NCI-H2029 treated with DMSO at 0.1 percent for 48 hours (cell line): Measurements from ENCODE around the gene PREX1.

Experiments used
- DNase-seq: peaks from one replicate; lab custom pipeline; 2025; lab: John Stamatoyannopoulos, UW

The PREX1 gene

DNA sequence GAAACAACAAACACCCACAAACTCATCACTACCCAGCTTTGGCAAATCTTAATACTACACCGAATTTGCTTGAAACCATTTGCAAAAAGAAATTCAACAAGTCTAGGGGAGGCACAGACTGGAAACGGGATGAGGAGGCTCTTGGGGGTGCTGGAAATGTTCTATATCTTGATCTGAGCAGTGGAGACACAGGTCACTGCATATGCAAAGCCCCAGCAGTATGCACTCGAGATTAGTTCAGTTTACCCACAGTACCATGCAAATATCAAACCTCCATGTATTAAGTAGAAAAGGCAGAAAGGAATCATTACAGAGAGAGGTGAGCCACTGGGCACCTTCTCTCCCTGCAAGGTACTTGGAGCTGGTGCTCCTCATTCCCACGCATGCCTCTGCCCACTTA is 75.9 kb downstream of the PREX1 start:
- DNase-seq: no peak

DNA sequence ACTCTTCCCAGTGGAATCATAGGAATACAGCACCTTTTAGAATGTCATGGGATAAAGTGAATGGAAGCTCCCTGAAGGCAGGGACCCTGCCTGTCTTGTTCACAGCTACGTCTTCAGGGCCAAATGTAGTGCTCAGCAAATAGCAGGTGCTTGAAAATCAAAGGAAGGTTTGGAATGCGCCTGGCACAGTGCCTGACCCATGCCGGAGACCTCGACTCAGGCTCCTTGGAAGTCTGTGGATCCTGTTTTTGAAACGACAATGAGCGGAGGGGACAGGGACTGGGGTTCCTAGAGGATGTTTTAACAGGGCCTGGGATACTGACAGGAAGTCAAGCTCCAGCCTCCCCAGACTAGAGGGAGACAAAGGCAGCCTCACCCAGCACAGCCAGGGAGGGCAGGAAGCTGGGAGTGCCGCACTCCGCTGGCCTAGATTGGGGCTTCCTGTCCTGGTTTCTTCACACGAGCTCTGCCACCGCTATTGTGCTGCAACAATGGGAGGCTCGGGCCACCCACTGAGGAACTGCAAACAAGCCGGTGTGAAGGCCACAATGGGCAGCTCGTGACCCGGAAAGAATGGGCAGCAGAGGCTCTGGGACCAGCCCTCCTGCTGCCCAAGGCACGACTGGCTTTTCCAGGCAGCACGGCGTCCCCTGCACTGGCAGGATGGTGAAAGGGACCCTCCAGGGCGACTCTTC is 76.7 kb downstream of the PREX1 start:
- DNase-seq: no peak

DNA sequence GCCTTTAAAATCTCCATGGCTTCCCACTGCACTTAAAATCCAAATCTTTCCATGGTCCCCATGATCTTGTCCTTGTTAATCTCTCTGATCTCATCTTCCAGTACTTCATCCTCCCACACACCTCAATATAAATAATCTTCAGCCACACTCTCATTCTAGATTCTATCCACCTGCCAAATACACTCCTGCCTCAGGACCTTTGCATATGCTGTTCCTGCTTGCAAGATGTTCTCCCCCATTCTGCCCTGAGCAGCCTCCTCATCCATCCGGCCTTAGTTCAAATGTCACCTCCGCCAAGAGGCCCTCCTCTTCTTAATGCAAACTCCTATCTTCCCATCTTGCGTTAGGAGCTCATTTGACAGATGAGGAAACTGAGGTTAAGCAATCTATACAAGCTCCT is 77.4 kb downstream of the PREX1 start:
- DNase-seq: no peak

- no peak for DNase-seq
Observed at GRCh38 chr20:48749437-48749836, 78.4 kb downstream of the PREX1 start.

- DNase-seq: no peak
Observed at GRCh38 chr20:48748556-48748955, 79.2 kb downstream of the PREX1 start.

GRCh38 chr20:48747840-48748414 is 79.9 kb downstream of the PREX1 start:
- no peak for DNase-seq

GRCh38 chr20:48745330-48745729 is 82.5 kb downstream of the PREX1 start:
- DNase-seq: no peak

DNA sequence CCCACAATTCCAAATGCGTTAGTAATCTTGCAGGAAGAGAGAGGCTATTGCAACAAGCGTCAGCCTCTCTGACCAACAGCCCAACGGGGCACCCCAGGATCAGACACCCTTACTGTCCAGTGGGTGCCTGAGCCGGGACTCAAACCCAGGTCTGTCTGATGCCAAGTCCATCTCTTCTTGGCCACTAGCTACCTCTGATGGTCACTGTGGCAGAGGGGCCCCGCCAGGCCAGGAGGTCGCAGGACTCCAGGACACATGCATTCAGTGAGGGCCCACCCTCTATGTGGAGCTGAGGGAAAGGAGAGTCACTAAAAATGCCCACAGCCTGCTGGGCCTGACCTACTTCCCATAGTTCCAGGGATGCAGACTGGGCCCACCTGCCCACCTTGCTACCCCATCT is 83.3 kb downstream of the PREX1 start:
- DNase-seq: no peak

DNA sequence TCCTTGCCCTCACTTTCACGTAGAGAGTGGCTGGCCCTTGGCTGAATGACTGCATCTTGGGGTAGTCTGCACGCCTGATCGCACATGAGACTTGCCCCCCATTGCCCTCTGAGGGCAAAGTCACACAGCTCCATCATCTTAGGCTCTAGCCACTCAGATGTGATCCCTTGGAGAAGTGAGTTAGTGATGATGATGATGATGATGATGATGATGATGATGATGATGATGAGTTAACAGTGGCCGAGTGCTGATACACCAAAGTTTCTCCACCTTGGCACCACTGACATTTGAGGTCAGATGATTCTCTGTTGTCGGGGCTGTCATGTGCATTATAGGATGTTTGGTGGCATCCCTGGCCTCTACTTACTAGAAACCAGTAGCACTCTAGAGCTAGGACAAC is 84.0 kb downstream of the PREX1 start:
- DNase-seq: no peak

GRCh38 chr20:48742912-48743680 is 84.7 kb downstream of the PREX1 start:
- no peak for DNase-seq

DNA sequence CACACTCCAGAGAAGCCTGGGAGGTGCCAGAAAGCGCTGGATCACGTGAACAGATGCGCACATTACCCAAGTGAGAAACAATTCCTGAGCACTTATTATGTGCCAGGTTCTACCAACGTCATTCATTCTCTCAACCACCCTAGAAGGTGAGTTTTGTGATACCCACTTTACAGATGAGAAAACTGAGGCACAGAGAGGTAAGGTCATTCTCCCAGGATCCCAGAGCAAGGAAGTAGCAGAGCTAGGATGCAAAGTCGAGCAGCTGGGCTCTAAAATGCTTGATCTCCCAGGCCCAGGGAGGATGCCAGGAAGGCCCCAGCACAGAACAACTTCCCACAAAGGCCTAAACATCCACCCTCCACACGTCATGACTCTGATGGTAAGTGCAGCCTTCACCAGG is 85.6 kb downstream of the PREX1 start:
- no peak for DNase-seq

DNA sequence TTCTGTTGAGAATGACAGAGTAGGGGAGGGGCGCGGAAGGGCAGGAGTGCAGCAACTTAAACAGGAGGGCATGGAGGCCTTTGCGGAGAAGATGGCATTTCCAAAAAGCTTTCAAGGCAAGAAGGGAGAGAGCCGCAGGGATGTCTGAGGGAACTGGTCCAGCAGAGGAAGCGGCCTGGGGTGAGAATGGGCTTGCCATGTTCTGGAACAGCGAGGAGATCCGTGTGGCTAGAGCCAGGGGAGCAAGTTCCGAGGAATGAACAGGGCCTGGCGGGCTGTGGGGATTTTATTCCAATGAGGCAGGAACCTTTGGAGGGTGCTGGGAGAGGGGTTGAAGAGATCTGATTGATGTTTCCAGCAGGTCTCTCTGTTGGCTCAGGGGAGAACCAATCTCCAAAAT is 86.1 kb downstream of the PREX1 start:
- no peak for DNase-seq

DNA sequence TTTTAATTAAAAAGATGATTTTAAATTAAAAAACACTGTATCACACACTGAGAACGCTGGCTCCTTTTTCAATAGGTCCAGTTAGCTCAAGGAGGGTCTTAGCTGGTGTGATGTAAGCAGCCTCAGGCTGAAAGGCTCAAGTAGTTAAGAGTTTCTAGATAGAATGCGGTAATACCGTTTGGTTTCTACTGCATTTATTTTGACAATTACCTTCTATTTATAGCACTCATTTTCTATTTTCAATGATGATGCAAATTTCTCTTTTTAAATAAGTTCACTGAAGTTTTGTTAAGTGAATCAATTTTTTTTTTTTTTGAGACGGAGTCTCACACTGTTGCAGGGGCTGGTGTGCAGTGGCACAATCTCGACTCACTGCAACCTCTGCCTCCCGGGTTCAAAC is 87.1 kb downstream of the PREX1 start:
- DNase-seq: no peak

- DNase-seq: no peak
Observed at GRCh38 chr20:48740292-48740649, 87.5 kb downstream of the PREX1 start.

DNA sequence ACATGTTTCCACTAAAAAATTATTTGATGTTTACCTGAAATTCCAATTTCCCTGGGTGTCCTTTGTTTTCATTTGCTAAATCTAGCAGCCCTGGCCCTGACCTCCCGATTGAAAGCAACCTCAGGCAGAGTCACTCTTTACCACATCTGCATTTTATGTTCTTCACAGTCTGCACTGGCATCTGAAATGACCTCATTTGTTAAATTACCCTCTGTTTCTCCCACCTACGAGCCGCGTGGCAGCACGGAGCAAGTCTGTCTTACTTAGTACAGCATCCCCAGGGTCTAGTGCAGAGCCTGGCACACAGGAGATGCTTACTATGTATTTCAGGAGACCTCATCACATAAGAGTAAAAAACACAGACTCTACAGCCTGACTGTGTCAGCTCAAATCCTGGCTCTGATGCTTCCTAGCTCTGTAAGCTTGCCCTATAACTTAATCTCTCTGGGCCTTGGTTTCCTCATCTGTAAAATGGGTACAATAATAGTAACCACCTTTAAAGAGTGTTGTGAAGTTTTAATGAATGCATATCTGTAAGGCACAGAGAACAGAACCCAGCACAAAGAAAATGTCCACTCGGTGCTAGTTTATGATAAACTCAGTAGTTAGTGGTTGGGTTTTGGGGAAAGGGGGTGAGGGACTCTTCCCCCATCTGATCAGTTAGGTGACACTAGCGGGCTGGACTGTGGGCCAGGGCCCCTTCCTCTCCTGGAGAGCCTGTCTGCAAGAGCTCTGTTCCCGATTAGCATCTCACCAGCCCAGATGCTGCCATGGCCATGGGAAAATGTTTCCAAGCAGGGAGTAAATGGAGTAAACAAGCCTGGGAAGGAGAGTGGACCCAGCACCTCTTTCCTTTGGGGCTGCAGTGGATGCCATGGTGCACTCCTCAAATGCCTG is 88.2 kb downstream of the PREX1 start:
- no peak for DNase-seq

DNA sequence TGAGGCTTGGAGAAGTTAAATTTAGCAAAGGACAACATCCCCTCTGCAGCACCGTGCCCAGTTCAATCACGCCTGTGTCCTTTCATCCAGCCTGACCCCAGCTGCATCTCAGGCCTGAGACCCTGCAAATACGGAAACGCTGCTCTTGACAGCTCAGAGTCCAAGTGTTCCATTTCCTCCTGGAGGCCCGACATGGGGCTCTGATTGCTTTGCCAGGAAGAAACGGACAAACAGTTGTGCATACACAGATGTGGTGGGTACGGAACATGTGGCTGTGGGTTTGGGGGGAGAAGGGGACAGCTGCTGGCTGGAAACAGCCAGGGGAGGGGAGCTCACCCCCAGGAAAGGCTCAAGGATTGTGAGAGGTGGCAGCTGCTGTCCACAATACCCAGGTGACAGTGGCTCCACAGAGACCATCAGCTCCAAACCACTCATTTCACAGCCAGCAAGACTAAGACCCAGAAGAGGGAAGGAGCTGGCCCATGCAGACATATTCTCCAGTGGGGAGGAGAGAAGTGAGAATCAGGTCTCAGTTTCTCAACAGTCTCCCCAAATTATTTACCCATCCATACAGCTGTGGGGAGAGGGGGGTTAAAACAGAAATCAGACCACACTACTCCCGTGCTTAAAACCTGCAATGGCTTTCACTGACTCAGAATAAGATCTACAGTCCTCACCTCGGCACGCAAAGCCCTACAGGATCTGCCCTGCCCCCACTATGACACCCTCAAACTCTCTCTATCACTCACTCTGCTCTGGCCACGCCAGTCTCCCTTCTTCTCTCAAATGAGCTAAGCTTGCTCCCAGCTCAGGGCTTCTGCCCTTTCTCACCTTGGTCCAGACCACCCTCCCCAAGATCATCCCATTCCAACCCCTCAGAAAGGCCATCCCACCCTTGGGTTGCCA is 89.1 kb downstream of the PREX1 start:
- no peak for DNase-seq

- no peak for DNase-seq
Observed at GRCh38 chr20:48738094-48738398, 89.8 kb downstream of the PREX1 start.

DNA sequence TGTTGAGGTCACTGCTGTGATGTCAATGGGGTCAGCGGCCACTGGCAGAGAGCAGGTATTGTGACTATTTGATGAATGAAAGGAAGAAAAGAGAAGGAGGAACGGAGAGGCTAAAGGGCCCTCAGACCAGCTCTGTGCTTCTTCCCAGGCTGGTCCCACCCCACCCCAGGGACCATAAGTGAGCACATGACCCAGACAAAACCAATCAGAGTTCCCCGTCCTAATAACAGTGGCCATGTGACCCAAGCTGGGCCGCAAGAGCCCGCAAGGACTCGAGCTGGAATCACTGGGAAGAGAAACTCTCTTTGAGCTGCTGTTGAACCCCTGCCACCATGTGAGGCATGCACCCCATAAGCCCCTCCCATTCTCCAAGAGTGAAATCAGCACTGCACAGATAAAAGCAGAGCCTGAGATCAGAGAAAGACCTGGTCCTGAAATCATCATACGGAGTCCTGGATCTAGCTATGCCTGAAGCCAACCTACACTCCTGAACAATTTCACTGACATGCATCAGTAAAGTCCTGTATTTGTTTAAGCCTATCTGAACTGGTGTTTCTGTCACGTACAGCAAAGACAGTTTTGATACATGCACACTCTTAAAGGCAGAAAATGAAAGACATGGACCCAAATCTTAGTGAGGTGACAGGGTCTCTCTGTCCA is 90.2 kb downstream of the PREX1 start:
- DNase-seq: no peak

- no peak for DNase-seq
Observed at GRCh38 chr20:48736636-48737035, 91.2 kb downstream of the PREX1 start.

DNA sequence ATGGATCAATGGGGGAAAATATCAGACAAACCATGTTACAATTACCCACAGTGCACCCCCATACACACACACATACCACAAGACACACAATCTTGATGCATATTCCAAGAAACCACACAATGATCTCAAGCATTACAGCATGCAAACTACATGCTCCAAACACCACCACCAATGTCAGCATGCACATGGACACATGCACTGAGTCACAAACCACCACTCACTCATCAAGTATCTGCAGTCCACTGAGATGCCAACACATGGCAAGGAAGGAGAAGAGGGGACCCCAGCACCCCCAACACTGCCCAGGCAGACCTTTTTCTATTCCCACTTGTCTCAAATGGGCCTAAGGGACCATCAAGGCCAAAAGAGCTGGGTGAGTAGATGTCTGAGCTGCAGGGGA is 91.6 kb downstream of the PREX1 start:
- no peak for DNase-seq

DNA sequence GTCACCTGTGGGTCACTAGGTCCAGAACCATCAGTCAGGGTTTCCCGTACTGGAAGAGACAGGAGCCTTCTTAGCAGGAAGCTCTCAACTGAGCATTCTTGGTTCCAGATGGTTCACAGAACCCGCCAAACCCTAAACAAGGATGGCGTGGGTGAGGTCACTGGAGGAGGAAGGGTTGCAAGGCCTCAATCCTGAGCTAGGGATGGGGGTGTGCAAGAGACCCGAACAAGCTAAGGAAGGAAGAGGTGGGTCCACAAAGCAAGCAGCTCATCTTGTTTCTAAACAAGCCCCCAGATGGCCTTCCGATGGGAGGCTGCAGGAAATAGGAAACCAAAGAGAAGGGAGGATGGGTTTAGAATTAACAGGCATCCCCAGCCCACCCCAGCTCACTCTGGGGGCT is 92.7 kb downstream of the PREX1 start:
- no peak for DNase-seq
